CD4-positive, CD25-positive, alpha-beta regulatory T cell (primary cell): ENCODE results near the gene PIP5K1C. TPM values are rescaled to one million over a fixed set of nuclear protein-coding genes. Genes with fewer than 3 reads are reported as not detected.

ENCODE experiments used
- ATAC-seq, 2 donors: fragments of 150-1000 bp; cut with Tn5 transposase; one replicate each; pipeline ENCODE4 v1.10.0; 2021; ENCODE audit warnings: low read depth in 2 of 2, moderate number of reproducible peaks in 2 of 2, moderate library complexity in 1 of 2
- DNase-seq, 3 donors: peaks; one replicate each; pipeline versions ENCODE4 v3.0.0 to v3.0.0-alpha.2; 2012 to 2022; ENCODE audit warnings: mixed read lengths in 1 of 3
- H3K27ac ChIP-seq: one replicate; pipeline ENCODE4 v1.7.0; 2013; ENCODE audit warnings: mild to moderate bottlenecking, low read length; ENCODE audit not compliant: insufficient read depth, poor library complexity, severe bottlenecking
- H3K27me3 ChIP-seq: one replicate; pipeline ENCODE4 v1.7.0; 2013; ENCODE audit warnings: low read length; ENCODE audit not compliant: control insufficient read depth, insufficient read depth
- H3K36me3 ChIP-seq: one replicate; pipeline ENCODE4 v1.7.0; 2013; ENCODE audit warnings: mild to moderate bottlenecking, low read length, moderate library complexity; ENCODE audit not compliant: control insufficient read depth, insufficient read depth
- H3K4me1 ChIP-seq: 2 replicates; pipeline ENCODE4 v1.7.0; 2013; ENCODE audit warnings: mild to moderate bottlenecking, low read length; ENCODE audit not compliant: insufficient read depth, control insufficient read depth, poor library complexity, severe bottlenecking
- H3K4me3 ChIP-seq: one replicate; pipeline ENCODE4 v1.7.0; 2013; ENCODE audit warnings: low read depth, mild to moderate bottlenecking, low read length, moderate library complexity
- H3K9me3 ChIP-seq, 2 experiments: 1 replicate in 1 of 2; 2 replicates in 1 of 2; pipeline ENCODE4 v1.7.0; 2013; ENCODE audit warnings: low read length in 2 of 2, mild to moderate bottlenecking in 1 of 2, moderate library complexity in 1 of 2; ENCODE audit not compliant: control insufficient read depth in 2 of 2
- H3K27ac Mint-ChIP-seq, 3 donors: one replicate each; pipeline ENCODE4 v1.8.0; 2020 to 2022; ENCODE audit warnings: mild to moderate bottlenecking in 3 of 3, mixed read lengths in 3 of 3, moderate library complexity in 2 of 3
- H3K27me3 Mint-ChIP-seq: one replicate; pipeline ENCODE4 v1.8.0; 2022; ENCODE audit warnings: mild to moderate bottlenecking, mixed read lengths
- H3K36me3 Mint-ChIP-seq: one replicate; pipeline ENCODE4 v1.8.0; 2020; ENCODE audit warnings: mixed read lengths
- H3K4me1 Mint-ChIP-seq, 4 donors: one replicate each; pipeline ENCODE4 v1.8.0; 2020 to 2022; ENCODE audit warnings: mixed read lengths in 4 of 4, mild to moderate bottlenecking in 1 of 4
- H3K4me3 Mint-ChIP-seq, 4 donors: one replicate each; pipeline ENCODE4 v1.8.0; 2020 to 2022; ENCODE audit warnings: mild to moderate bottlenecking in 4 of 4, mixed read lengths in 4 of 4, moderate library complexity in 3 of 4
- H3K9me3 Mint-ChIP-seq, 7 donors: one replicate each; pipeline ENCODE4 v1.8.0; 2020 to 2022; ENCODE audit warnings: mixed read lengths in 7 of 7, mild to moderate bottlenecking in 3 of 7, moderate library complexity in 2 of 7
- polyA plus RNA-seq, 4 donors: library from polyadenylated mRNA; unstranded; fragments of 300-500 nt; fragmentation: Illumina TruSeq; gene quantifications; one replicate each; pipeline ENCODE4 v1.2.3, GENCODE V29; 2021
- total RNA-seq: library from RNA; stranded (reverse); gene quantifications from one replicate; pipeline ENCODE4 v1.2.3, GENCODE V29; 2022

Gene PIP5K1C
- total and polyA plus RNA-seq, 5 donors from 2014 or later = 3.8 to 28.1 (median 4.5) TPM

GRCh38 chr19:3683405-3684053 is 16.7 kb downstream of the PIP5K1C start:
- Histone ChIP-seq H3K36me3 (peaks cover 2% of the 10 kb centered on the region), H3K27me3 (no peaks in the 10 kb centered on the region), H3K27ac (no peak overlapping the region), H3K9me3 (no peaks in the 10 kb centered on the region), H3K4me3 (no peak overlapping the region), H3K4me1 (peaks cover 15% of the 10 kb centered on the region)
- no peak for ATAC-seq
- Mint-ChIP-seq H3K36me3 (no peaks in the 10 kb centered on the region), H3K4me3 (no peak overlapping the region), H3K9me3 (no peaks in the 10 kb centered on the region), H3K27ac (no peak overlapping the region), H3K27me3 (no peaks in the 10 kb centered on the region), H3K4me1 (peaks cover 0 to 13% (median 6%) of the 10 kb centered on the region in 4 donors)
- DNase-seq = no peak

- Histone ChIP-seq H3K4me3 (no peak overlapping the region), H3K4me1 (peaks cover 8% of the 10 kb centered on the region), H3K27ac (no peak overlapping the region), H3K9me3 (no peaks in the 10 kb centered on the region), H3K36me3 (peaks cover 2% of the 10 kb centered on the region), H3K27me3 (no peaks in the 10 kb centered on the region)
- ATAC-seq = no peak
- Mint-ChIP-seq H3K27ac (no peak overlapping the region), H3K4me3 (no peak overlapping the region), H3K4me1 (peaks cover 0 to 11% (median 6%) of the 10 kb centered on the region in 4 donors), H3K9me3 (no peaks in the 10 kb centered on the region), H3K27me3 (no peaks in the 10 kb centered on the region), H3K36me3 (no peaks in the 10 kb centered on the region)
- no peak for DNase-seq
Observed at GRCh38 chr19:3682741-3683404, 17.4 kb downstream of the PIP5K1C start.

- no peak overlapping the region for H3K27ac ChIP-seq
- H3K27me3 ChIP-seq = no peaks in the 10 kb centered on the region
- ATAC-seq (no peak), DNase-seq (no peak)
- no peaks in the 10 kb centered on the region for H3K36me3 Mint-ChIP-seq
- peaks cover 2% of the 10 kb centered on the region for H3K36me3 ChIP-seq
- no peak overlapping the region for H3K27ac Mint-ChIP-seq
- H3K4me1 ChIP-seq = peaks cover 3% of the 10 kb centered on the region
- H3K4me3 Mint-ChIP-seq = no peak overlapping the region
- no peak overlapping the region for H3K4me3 ChIP-seq
- H3K27me3 Mint-ChIP-seq = no peaks in the 10 kb centered on the region
- no peaks in the 10 kb centered on the region for H3K9me3 Mint-ChIP-seq
- H3K9me3 ChIP-seq = no peaks in the 10 kb centered on the region
- peaks cover 0 to 9% (median 4%) of the 10 kb centered on the region in 4 donors for H3K4me1 Mint-ChIP-seq
Observed at GRCh38 chr19:3682286-3682685, 18.0 kb downstream of the PIP5K1C start.

- Mint-ChIP-seq H3K4me1 (peaks cover 0 to 8% (median 0%) of the 10 kb centered on the region in 4 donors), H3K36me3 (no peaks in the 10 kb centered on the region), H3K27ac (no peak overlapping the region), H3K4me3 (no peak overlapping the region), H3K9me3 (no peaks in the 10 kb centered on the region), H3K27me3 (no peaks in the 10 kb centered on the region)
- no peaks in the 10 kb centered on the region for H3K27me3 ChIP-seq
- H3K36me3 ChIP-seq = peaks cover 2% of the 10 kb centered on the region
- ATAC-seq = no peak
- H3K27ac ChIP-seq = no peak overlapping the region
- H3K9me3 ChIP-seq = no peaks in the 10 kb centered on the region
- DNase-seq = no peak
- no peak overlapping the region for H3K4me3 ChIP-seq
- no peaks in the 10 kb centered on the region for H3K4me1 ChIP-seq
Observed at GRCh38 chr19:3680939-3681338, 19.3 kb downstream of the PIP5K1C start.

- H3K27me3 ChIP-seq = no peaks in the 10 kb centered on the region
- H3K27me3 Mint-ChIP-seq = no peaks in the 10 kb centered on the region
- H3K36me3 ChIP-seq = peaks cover 2% of the 10 kb centered on the region
- no peaks in the 10 kb centered on the region for H3K4me1 ChIP-seq
- peaks cover 0 to 12% (median 0%) of the 10 kb centered on the region in 4 donors for H3K4me1 Mint-ChIP-seq
- H3K4me3 ChIP-seq = no peak overlapping the region
- H3K4me3 Mint-ChIP-seq = no peak overlapping the region
- no peak overlapping the region for H3K27ac ChIP-seq
- ATAC-seq (no peak), DNase-seq (no peak)
- H3K9me3 ChIP-seq = no peaks in the 10 kb centered on the region
- H3K9me3 Mint-ChIP-seq = no peaks in the 10 kb centered on the region
- H3K36me3 Mint-ChIP-seq = peaks cover 6% of the 10 kb centered on the region
- H3K27ac Mint-ChIP-seq = no peak overlapping the region
Observed at GRCh38 chr19:3679581-3679980, 20.7 kb downstream of the PIP5K1C start.

- Histone ChIP-seq H3K4me3 (no peak overlapping the region), H3K4me1 (no peaks in the 10 kb centered on the region), H3K27ac (no peak overlapping the region), H3K36me3 (peaks cover 2% of the 10 kb centered on the region), H3K27me3 (no peaks in the 10 kb centered on the region), H3K9me3 (no peaks in the 10 kb centered on the region)
- peaks cover 6% of the 10 kb centered on the region for H3K36me3 Mint-ChIP-seq
- H3K27ac Mint-ChIP-seq = no peak overlapping the region
- DNase-seq (no peak), ATAC-seq (no peak)
- H3K4me1 Mint-ChIP-seq = peaks cover 0 to 13% (median 0%) of the 10 kb centered on the region in 4 donors
- no peak overlapping the region for H3K4me3 Mint-ChIP-seq
- H3K9me3 Mint-ChIP-seq = no peaks in the 10 kb centered on the region
- H3K27me3 Mint-ChIP-seq = no peaks in the 10 kb centered on the region
Observed at GRCh38 chr19:3679138-3679537, 21.1 kb downstream of the PIP5K1C start.

GRCh38 chr19:3678188-3678587 is 22.1 kb downstream of the PIP5K1C start:
- H3K9me3 ChIP-seq = no peaks in the 10 kb centered on the region
- Mint-ChIP-seq H3K27me3 (no peaks in the 10 kb centered on the region), H3K4me1 (peaks cover 0 to 11% (median 0%) of the 10 kb centered on the region in 4 donors), H3K4me3 (no peak overlapping the region), H3K9me3 (no peaks in the 10 kb centered on the region), H3K36me3 (peaks cover 6% of the 10 kb centered on the region), H3K27ac (no peak overlapping the region)
- H3K27me3 ChIP-seq = no peaks in the 10 kb centered on the region
- ATAC-seq (no peak), DNase-seq (no peak)
- no peaks in the 10 kb centered on the region for H3K4me1 ChIP-seq
- no peak overlapping the region for H3K4me3 ChIP-seq
- H3K27ac ChIP-seq = no peak overlapping the region
- peaks cover 2% of the 10 kb centered on the region for H3K36me3 ChIP-seq
